Thoracic aorta (tissue), 2 donors: ENCODE data around the gene WDR48. TPM values are rescaled to one million over a fixed set of nuclear protein-coding genes. Genes with fewer than 3 reads are reported as not detected.

Experiments used
- ATAC-seq: fragments of 150-250 bp; one replicate; pipeline ENCODE4 v1.8.0; 2017; ENCODE audit warnings: low read depth; ENCODE audit not compliant: insufficient number of reproducible peaks, low FRiP score
- DNase-seq: peaks from one replicate; pipeline ENCODE4 v3.0.0-alpha.2; 2020; ENCODE audit warnings: low spot score
- H3K27ac ChIP-seq, 2 donors: fragments of 200-600 bp; sonication (generic); 1 replicate in 1 of 2; 2 replicates in 1 of 2; pipeline ENCODE4 v1.5.1; 2016; ENCODE audit warnings: mild to moderate bottlenecking in 2 of 2, moderate library complexity in 2 of 2
- H3K27me3 ChIP-seq: fragments of 200-600 bp; sonication (generic); replicated peaks from 2 replicates; pipeline ENCODE4 v1.6.0; 2016; ENCODE audit warnings: mild to moderate bottlenecking; ENCODE audit not compliant: insufficient read depth
- H3K36me3 ChIP-seq: fragments of 200-600 bp; sonication (generic); one replicate; pipeline ENCODE4 v1.5.1; 2016
- H3K4me1 ChIP-seq, 2 donors: fragments of 200-600 bp; sonication (generic); 1 replicate in 1 of 2; 2 replicates in 1 of 2; pipeline versions ENCODE4 v1.5.1 to v1.6.0; 2016; ENCODE audit warnings: low read depth in 2 of 2, mild to moderate bottlenecking in 1 of 2; ENCODE audit not compliant: control insufficient read depth in 1 of 2
- H3K4me3 ChIP-seq: fragments of 200-600 bp; sonication (generic); 2 replicates; pipeline ENCODE4 v1.5.1; 2016; ENCODE audit warnings: mild to moderate bottlenecking
- H3K9me3 ChIP-seq: fragments of 200-600 bp; sonication (generic); 2 replicates; pipeline ENCODE4 v1.5.1; 2016
- total RNA-seq, 2 donors: library from RNA; depleted of rRNA; stranded (reverse); fragments of >200 nt; gene quantifications; one replicate each; pipeline versions ENCODE4 v1.1.0 to v1.2.3, GENCODE V29; 2016
- TF ChIP-seq, protein P1 (sequence below): fragments of 200-600 bp; sonication (generic); IDR thresholded peaks from one replicate; pipeline ENCODE4 v1.5.1; 2019; ENCODE audit warnings: antibody characterized with exemption

WDR48 gene
- 10 to 100 TPM; 17.7 to 29.9 TPM for total RNA-seq

GRCh38 chr3:39051649-39052561, at the start of gene WDR48, which contains the start of gene SCN11A:
Gene WDR48, plus strand, starts transcription at chr3:39052016. Its CDS starts 10 bp downstream, at chr3:39052026.
Gene SCN11A, minus strand, starts transcription at chr3:39051944. Its CDS starts 101,582 bp downstream, at chr3:38950362.
- H3K27me3 ChIP-seq = no peaks in the 10 kb centered on the region

GRCh38 chr3:39005295-39005694, 46.5 kb upstream of the WDR48 start:
- no peak for DNase-seq
- Histone ChIP-seq H3K9me3 (no peaks in the 10 kb centered on the region), H3K4me1 (no peaks in the 10 kb centered on the region), H3K36me3 (no peaks in the 10 kb centered on the region), H3K27ac (no peak overlapping the region), H3K4me3 (no peak overlapping the region), H3K27me3 (no peaks in the 10 kb centered on the region)
- ATAC-seq = no peak
- TF ChIP-seq, protein P1, sequence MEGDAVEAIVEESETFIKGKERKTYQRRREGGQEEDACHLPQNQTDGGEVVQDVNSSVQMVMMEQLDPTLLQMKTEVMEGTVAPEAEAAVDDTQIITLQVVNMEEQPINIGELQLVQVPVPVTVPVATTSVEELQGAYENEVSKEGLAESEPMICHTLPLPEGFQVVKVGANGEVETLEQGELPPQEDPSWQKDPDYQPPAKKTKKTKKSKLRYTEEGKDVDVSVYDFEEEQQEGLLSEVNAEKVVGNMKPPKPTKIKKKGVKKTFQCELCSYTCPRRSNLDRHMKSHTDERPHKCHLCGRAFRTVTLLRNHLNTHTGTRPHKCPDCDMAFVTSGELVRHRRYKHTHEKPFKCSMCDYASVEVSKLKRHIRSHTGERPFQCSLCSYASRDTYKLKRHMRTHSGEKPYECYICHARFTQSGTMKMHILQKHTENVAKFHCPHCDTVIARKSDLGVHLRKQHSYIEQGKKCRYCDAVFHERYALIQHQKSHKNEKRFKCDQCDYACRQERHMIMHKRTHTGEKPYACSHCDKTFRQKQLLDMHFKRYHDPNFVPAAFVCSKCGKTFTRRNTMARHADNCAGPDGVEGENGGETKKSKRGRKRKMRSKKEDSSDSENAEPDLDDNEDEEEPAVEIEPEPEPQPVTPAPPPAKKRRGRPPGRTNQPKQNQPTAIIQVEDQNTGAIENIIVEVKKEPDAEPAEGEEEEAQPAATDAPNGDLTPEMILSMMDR = no peak

More at GRCh38 chr3:39051649-39052561, at the start of gene WDR48, which contains the start of gene SCN11A:
- TF ChIP-seq, protein P1 = no peak
- peak within 1 kb of the TSS; percentile 78 to 85 for H3K27ac ChIP-seq
- H3K36me3 ChIP-seq = no peaks in the 10 kb centered on the region
- no peaks in the 10 kb centered on the region for H3K9me3 ChIP-seq
- DNase-seq = peak; percentile 91
- peaks cover 8 to 26% of the 10 kb centered on the region in 2 donors for H3K4me1 ChIP-seq
- H3K4me3 ChIP-seq = peak within 1 kb of the TSS; percentile 99
- ATAC-seq = peak; percentile 88

GRCh38 chr3:39011191-39011736, 40.6 kb upstream of the WDR48 start:
- Histone ChIP-seq H3K4me1 (no peaks in the 10 kb centered on the region), H3K27me3 (no peaks in the 10 kb centered on the region), H3K4me3 (no peak overlapping the region), H3K36me3 (no peaks in the 10 kb centered on the region), H3K27ac (no peak overlapping the region), H3K9me3 (no peaks in the 10 kb centered on the region)
- TF ChIP-seq, protein P1 = no peak
- no peak for ATAC-seq
- no peak for DNase-seq

GRCh38 chr3:39013289-39013688, 38.5 kb upstream of the WDR48 start:
- ATAC-seq = no peak
- Histone ChIP-seq H3K27ac (no peak overlapping the region), H3K36me3 (no peaks in the 10 kb centered on the region)

More at GRCh38 chr3:39013289-39013688, 38.5 kb upstream of the WDR48 start:
- DNase-seq = no peak
- Histone ChIP-seq H3K4me1 (no peaks in the 10 kb centered on the region), H3K27me3 (no peaks in the 10 kb centered on the region), H3K9me3 (no peaks in the 10 kb centered on the region), H3K4me3 (no peak overlapping the region)
- TF ChIP-seq, protein P1 = no peak
